SK-N-DZ (cell line): ENCODE measurements around the gene AFF1.
A peak's percentile ranks its signal among the peaks of the same experiment; 100 is the strongest.
"Not testable (repeated sequence)": the region's sequence is repeated elsewhere in the genome, so short reads cannot be mapped to it uniquely, and the experiment has no call there.

ENCODE experiments used
- DNase-seq: peaks from one replicate; pipeline ENCODE4 v3.0.0-alpha.2; 2015; ENCODE audit warnings: low spot score

The AFF1 gene

GRCh38 chr4:87033902-87034301, 99.1 kb downstream of the AFF1 start:
- no peak for DNase-seq

DNA sequence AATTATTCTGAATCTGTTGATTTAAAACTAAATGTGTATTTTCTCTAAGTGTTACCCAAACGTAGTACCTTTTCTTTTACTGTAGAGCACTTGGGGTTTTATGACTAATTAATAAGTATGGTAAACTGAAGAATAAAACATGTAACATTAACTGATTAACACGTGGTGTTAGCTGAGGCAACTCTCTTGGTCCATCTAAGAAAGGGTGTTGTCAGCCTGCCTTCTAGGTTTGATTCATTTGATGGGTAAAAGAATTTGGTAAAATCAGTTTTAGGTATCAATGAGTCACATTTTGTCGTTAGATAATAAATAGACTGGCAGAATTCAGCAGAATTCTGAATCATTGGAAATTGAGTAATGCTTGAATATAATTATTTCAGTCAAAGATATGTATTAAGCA, 99.7 kb downstream of the AFF1 start:
- no peak for DNase-seq

DNA sequence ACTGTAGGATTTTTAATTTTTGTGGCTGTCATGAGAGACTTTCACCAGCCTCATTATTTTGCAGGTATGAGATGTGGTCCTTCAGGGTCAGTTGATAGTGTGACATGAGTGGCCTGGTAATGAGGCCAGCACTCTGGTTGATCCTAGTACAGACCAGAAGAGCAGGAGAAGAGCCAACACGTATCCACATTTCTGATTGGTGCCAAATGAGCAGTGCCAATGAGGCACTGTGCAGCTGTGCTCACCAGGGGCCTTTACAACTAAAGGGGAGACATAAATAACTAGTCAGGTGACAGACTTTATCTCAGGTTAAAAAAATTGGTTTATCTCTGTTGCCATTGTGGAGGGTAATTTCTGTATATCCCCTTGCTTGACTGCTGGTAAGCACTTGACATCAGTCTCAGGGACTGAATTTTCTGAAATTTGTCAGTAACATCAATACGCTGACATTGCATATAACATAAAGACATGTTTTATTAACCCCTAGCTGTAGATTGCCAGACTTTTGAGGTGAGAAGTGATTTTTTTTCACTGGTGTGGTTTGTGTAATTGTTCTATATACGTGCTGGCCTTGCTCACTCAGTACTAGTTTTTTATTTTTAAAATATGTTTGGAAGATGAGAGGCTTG, 101.2 kb downstream of the AFF1 start:
- DNase-seq = no peak

DNA sequence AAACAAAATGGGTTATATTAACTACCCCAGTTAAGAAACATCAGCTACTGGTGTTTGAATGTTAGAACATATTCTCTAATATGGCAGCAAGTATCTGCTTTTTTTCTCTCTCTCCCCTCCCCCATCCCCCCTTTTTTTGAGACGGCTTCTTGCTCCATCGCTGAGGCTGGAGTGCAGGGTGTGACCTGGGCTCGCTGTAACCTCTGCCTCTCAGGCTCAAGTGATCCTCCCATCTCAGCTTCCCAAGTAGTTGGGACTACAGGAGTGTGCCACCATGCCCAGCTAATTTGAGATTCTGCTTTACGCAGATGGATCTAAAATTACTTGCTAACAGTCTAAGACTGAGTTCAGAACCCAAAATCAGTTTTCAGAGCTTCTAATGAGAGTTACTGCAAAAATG, 101.9 kb downstream of the AFF1 start:
- no peak for DNase-seq

DNA sequence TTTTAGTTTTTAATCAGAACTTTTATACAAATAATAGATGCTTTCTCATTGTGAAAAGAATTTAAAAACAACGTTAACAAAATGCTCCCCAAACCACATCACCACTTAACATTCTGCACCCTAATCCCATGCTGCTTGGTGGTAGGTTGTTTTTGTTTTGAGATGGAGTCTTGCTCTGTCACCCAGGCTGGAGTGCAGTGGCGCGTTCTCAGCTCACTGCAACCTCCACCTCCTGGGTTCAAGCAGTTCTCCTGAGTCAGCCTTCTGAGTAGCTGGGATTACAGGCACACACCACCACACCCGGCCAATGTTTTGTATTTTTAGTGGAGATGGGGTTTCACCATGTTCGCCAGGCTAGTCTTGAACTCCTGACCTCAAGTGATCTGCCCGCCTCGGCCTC, 102.4 kb downstream of the AFF1 start:
- DNase-seq = not testable (repeated sequence)

GRCh38 chr4:87037671-87038334, 103.0 kb downstream of the AFF1 start:
- no peak for DNase-seq

- peak; percentile 47 for DNase-seq
Observed at GRCh38 chr4:87038837-87039615, 104.2 kb downstream of the AFF1 start.

DNA sequence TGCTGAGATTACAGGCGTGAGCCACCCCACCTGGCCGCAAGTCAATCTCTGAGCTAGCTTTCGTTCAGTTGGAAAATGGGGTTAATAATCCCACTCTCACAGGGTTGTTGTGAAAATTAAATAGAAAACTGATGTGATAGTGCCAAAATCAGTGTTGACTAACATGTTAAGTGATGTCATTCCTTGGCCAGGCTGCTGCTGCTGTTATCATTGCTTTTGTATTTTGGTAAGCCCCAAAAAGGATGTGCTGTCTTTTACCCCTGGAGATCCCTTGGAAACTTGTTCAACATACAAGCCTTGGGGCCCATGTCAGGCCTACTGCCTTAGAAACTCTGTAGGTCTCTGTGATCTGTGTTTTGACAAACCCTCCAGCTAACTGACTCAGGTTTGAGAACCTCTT, 106.3 kb downstream of the AFF1 start:
- no peak for DNase-seq

DNA sequence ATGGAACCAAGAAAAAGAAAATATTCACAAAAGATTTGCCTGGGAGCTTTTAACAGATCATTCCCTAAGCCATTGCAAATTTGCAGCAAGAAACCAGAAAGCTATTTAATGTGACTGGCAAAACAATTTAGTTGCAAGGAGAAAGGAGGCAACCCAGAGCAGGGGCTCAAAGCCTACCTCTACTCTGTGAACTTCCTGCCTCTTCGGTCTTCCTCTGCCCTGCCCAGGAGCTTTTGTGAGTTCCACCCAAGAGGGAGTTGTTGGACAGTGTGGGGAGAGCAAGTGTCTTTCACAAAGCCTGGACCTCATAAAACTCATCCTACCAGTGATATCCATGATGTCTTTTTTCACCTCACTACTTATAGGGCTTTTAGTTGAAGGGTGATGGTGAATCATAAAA, 107.4 kb downstream of the AFF1 start:
- peak; percentile 40 for DNase-seq

- DNase-seq = no peak
Observed at GRCh38 chr4:87042986-87043820, 108.4 kb downstream of the AFF1 start.

DNA sequence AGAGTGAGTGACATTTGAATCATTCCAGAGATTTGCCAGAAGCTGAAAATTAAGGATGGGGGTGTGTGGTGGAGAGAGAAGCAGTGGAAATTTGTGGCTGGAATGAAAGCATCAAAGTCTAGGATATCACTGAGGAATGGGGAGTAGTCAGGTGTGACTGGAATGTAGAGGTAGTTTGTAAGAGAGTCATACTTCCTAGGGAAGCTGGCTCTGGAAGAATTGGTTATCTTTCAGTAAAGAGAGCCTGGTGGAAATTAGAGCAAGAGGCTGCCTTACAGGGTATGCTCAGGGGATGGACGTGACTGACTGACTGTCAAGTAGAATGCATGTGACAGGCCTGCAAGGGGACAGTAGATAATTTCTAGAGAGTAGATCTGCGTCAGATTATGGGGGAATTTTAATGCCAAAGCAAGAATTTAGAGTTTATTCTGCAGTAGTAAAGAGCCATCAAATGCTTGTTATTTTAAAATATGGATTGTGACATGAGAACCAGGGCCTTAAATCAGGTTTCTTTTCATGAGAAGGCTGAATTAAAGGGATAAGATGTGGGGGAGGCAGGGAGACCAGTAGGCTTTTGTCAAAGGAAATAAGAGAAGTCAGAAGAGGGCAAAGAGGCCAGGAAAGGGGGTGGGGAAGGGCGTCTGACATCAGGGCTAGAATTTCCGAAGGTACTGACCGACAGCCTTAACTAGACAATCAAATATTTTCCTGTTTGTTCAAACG, 109.9 kb downstream of the AFF1 start:
- peak; percentile 70 for DNase-seq

DNA sequence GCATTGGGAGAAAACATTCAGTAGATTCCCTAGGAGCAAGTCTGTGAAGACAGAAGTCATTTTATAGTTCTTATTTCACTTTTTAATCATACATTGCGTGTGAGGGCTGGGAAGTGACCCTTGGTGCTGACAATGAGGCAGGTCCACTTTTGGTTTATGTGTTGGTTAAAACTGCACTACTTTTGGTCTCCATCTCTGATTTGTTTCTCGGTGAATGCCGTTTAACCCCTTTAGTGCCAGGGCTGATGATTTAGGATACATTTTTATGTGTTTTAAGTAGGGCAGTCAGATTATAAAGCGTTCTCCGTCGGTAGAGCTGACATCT, 110.4 kb downstream of the AFF1 start:
- no peak for DNase-seq

- no peak for DNase-seq
Observed at GRCh38 chr4:87045659-87046058, 110.8 kb downstream of the AFF1 start.

DNA sequence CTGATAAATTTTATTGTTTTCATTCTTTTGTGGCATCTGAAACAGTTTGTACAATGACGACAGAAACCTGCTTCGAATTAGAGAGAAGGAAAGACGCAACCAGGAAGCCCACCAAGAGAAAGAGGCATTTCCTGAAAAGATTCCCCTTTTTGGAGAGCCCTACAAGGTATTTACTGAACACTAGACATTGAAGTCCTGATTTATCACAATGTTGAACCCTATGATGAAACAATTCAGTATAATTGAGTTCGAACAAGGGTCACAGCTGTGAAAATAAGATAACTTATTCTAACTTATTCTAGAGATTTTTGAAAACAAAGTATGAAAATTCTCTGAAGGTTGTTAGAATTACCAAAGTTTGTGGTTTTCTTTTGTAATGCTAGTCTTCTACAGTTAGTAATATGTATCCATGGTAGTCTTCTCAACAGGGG, 111.3 kb downstream of the AFF1 start:
- DNase-seq = no peak

DNA sequence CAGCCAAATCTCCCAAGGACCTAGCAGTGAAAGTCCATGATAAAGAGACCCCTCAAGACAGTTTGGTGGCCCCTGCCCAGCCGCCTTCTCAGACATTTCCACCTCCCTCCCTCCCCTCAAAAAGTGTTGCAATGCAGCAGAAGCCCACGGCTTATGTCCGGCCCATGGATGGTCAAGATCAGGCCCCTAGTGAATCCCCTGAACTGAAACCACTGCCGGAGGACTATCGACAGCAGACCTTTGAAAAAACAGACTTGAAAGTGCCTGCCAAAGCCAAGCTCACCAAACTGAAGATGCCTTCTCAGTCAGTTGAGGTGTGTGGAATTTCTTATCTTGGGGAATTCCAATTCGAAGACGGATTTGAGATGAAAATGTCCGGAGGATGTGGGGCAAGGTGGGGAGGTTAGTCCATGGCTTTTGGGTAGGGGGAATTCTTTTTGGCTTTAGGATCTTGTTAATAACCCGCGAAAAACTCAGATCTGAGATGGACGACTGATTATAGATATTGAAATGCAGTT, 112.5 kb downstream of the AFF1 start:
- no peak for DNase-seq

DNA sequence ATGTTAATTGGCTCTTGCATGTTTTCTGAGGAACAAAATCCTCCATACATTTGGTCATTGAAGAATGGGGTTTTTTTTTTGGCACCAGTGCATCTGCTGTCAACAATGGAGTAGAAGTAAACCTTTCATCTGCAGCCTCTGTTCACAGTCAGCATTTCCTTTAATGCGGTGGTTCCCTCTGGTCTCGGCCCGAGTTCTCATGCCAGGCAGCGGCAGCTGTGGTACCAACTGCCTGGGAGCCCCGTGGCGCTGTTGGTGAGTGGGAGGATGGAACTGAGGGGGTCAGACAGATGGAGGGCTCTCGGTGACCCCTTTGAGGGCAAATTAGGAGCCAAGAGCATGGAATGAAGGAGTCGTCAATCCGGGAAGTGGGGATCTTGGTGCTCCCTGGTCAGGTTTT, 114.7 kb downstream of the AFF1 start:
- DNase-seq = no peak

DNA sequence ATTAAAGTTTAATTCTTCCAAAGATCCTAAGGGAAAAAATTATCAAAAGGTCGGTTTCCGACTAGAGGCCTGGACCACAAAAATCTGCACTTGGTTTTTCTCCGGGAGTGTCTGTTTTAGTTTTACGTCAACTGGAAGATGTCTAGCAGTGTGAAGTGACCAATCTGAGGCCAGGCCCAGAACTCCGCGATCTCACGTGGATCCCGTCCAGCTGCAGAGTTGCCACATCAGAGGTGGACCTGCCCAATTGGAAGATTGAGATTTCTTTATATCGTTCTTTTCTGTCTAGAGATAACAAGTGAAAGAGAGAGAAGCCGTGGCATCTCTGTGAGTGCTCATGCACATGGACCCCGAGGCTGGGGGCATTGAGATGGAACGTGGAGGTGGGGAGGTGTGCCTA, 115.8 kb downstream of the AFF1 start:
- no peak for DNase-seq

DNA sequence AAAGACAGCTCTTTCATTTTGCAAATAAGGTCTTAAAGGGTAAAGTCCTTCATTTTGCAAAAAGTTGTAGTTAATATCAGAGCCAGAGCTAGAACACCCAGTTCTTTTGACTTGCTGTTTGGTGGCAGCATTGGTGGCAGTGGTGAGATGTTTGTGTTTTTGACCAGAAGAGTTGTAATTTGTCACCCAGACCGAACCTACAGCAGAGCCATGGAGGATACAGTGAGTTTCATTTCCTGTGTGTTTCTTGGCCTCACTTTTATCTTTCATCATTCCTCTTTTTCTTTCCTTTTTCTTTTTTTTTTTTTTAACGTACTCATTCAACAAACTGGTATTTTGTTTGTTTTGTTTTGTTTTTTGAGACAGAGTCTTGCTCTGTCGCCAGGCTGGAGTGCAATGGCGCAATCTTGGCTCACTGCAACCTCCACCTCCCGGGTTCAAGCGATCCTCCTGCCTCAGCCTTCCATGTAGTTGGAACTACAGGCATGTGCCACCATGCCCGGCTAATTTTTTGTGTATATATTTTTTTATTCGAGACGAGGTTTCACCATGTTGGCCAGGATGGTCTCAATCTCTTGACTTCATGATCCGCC, 116.4 kb downstream of the AFF1 start:
- no peak for DNase-seq

DNA sequence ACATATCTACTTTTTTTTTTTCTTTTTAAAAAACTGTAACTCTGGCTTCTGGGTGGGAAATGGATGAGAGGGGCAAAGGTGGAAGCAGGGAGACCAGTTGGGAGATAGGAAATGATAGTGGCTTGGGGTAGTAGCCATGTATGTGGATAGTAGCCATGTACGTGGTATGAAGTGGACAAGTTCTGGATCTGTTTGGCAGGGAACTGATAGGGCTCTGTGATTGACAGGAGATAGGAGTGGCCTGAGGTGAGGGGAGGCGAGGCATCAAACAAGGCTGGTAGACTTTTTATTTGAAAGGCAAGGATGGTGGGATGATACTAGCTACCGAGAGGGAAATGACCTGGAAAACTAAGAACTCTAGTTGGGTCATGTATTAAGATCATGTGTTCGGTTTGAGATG, 117.8 kb downstream of the AFF1 start:
- DNase-seq = no peak

- DNase-seq = no peak
Observed at GRCh38 chr4:87053176-87053658, 118.4 kb downstream of the AFF1 start.
